Measurements from ENCODE around the gene FBXO38. TPM values are rescaled to one million over a fixed set of nuclear protein-coding genes. Genes with fewer than 3 reads are reported as not detected.

The FBXO38 gene
- total RNA-seq, 4 donors from 2014 or later = 70.0 to 182 (median 79.3) TPM

DNA sequence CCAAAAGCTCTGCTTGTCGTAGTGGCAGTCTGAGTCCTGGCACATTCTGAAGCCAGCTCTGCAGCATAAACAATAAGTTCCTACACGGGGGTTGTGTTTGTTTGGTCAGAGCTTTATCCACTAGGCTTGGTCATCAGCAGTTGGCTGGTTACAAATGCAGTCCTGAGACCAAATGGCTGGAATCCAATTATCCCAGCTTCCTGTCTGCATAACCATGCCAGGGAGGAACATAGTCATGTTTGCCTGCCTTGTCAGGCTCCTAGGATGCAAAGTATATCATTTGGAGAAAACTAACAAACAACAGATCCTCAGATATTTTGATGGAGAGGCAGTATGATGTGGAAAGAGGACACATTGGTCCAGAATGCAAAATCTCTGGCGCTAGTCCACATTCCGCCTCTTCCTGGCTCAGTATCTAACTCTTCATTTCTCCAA lies 85.8 kb downstream of the FBXO38 start:
- 46 to 57% methylated on average over 4 of the region's 4 CpGs for WGBS, 2 donors (ENCODE audit: low coverage in 1 of 2)
- H3K27me3 ChIP-seq = no peaks in the 10 kb centered on the region
- intact Hi-C loops (cut with DNase I; ENCODE audit: low total_unique reads) = no loop called here
- H3K4me3 ChIP-seq = no peak overlapping the region
- H3K36me3 ChIP-seq = no peaks in the 10 kb centered on the region
- no peak for DNase-seq
- no peaks in the 10 kb centered on the region for H3K9me3 ChIP-seq
- H3K4me1 ChIP-seq = peaks cover 0 to 14% (median 4%) of the 10 kb centered on the region in 4 donors
- TF ChIP-seq EP300 (IDR thresholded peaks at IDR 0.05; ENCODE audit: low read depth) = no peak
- TF ChIP-seq, protein P1, sequence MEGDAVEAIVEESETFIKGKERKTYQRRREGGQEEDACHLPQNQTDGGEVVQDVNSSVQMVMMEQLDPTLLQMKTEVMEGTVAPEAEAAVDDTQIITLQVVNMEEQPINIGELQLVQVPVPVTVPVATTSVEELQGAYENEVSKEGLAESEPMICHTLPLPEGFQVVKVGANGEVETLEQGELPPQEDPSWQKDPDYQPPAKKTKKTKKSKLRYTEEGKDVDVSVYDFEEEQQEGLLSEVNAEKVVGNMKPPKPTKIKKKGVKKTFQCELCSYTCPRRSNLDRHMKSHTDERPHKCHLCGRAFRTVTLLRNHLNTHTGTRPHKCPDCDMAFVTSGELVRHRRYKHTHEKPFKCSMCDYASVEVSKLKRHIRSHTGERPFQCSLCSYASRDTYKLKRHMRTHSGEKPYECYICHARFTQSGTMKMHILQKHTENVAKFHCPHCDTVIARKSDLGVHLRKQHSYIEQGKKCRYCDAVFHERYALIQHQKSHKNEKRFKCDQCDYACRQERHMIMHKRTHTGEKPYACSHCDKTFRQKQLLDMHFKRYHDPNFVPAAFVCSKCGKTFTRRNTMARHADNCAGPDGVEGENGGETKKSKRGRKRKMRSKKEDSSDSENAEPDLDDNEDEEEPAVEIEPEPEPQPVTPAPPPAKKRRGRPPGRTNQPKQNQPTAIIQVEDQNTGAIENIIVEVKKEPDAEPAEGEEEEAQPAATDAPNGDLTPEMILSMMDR (IDR thresholded peaks at IDR 0.05) = no peak
- no peak for TF ChIP-seq POLR2A (IDR thresholded peaks at IDR 0.05)
- no peak for TF ChIP-seq POLR2AphosphoS5 (IDR thresholded peaks at IDR 0.05)
- H3K27ac ChIP-seq = peak overlapping the region in 1 of 4 donors; percentile 45
- in situ Hi-C loops (cut with MboI; ENCODE audit: low pct_ligation_motif_present in 1 of 4, low pct_unique_long_range_greater_than_20kb in 1 of 4, low sequenced_read_pairs in 3 of 4) = no loop called here

DNA sequence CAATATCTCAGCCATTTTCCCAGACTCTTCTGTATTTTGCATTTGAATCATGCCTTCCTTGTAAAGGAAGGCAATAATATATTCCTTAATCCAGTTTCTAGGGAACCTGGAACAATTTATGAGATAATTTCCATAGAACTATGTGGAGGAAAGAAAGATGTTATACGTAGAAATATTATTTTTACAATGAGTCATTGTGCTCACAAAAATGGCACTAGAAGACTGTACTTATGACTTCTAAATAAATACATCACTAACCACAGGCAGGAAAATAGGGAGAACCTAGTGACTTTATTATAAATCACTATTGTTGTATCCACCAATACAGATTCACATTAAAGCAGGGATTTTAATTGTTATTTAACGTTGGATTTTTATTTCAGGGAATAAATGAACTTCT lies 87.6 kb downstream of the FBXO38 start:
- TF ChIP-seq, protein P1 (IDR thresholded peaks at IDR 0.05) = no peak
- TF ChIP-seq POLR2AphosphoS5 (IDR thresholded peaks at IDR 0.05) (no peak), POLR2A (IDR thresholded peaks at IDR 0.05) (no peak), EP300 (IDR thresholded peaks at IDR 0.05; ENCODE audit: low read depth) (no peak)
- in situ Hi-C loops (cut with MboI; ENCODE audit: low pct_ligation_motif_present in 1 of 4, low pct_unique_long_range_greater_than_20kb in 1 of 4, low sequenced_read_pairs in 3 of 4) = no loop called here
- 84 to 85% methylated on average over 2 of the region's 2 CpGs for WGBS, 2 donors (ENCODE audit: low coverage in 1 of 2)

DNA sequence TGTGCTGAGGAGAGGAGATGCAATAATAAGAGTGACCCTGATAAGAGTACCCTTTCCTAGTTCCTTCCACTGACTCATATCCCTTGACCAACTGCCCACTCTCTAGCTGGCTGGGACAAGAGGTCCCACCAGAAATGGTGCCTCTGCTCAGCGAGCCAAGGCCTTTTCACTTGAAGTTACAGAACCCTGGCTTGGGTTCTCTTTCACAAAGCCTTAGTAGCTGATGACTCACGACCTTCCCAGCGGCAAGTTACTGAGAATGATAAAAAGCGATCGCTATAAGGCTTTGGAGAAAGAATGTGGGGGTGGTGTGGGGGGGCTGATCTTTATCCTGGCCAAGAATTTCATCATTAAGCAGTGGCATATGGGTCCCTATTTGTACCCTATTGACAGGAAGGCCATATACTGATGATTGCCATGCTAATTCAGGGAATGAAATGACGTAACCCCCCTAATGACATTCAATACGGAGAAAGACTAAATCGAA lies 90.3 kb downstream of the FBXO38 start:
- Histone ChIP-seq H3K4me1 (peaks cover 0 to 2% (median 0%) of the 10 kb centered on the region in 4 donors), H3K36me3 (no peaks in the 10 kb centered on the region), H3K9me3 (no peaks in the 10 kb centered on the region), H3K4me3 (no peak overlapping the region), H3K27ac (no peak overlapping the region), H3K27me3 (no peaks in the 10 kb centered on the region)
- WGBS, 2 donors (ENCODE audit: low coverage in 1 of 2) = 94 to 95% methylated on average over 4 to 8 of the region's 8 CpGs
- intact Hi-C loops (cut with DNase I; ENCODE audit: low total_unique reads) (no loop called here), in situ Hi-C loops (cut with MboI; ENCODE audit: low pct_ligation_motif_present in 1 of 4, low pct_unique_long_range_greater_than_20kb in 1 of 4, low sequenced_read_pairs in 3 of 4) (no loop called here)
- TF ChIP-seq, protein P1 (IDR thresholded peaks at IDR 0.05) = no peak
- no peak for TF ChIP-seq EP300 (IDR thresholded peaks at IDR 0.05; ENCODE audit: low read depth)
- DNase-seq = no peak

More for the DNA sequence above, 87.6 kb downstream of the FBXO38 start:
- Histone ChIP-seq H3K4me1 (peaks cover 0 to 4% (median 0%) of the 10 kb centered on the region in 4 donors), H3K9me3 (no peaks in the 10 kb centered on the region), H3K27ac (no peak overlapping the region), H3K36me3 (no peaks in the 10 kb centered on the region), H3K27me3 (no peaks in the 10 kb centered on the region), H3K4me3 (no peak overlapping the region)
- DNase-seq = no peak
- intact Hi-C loops (cut with DNase I; ENCODE audit: low total_unique reads) = no loop called here

DNA sequence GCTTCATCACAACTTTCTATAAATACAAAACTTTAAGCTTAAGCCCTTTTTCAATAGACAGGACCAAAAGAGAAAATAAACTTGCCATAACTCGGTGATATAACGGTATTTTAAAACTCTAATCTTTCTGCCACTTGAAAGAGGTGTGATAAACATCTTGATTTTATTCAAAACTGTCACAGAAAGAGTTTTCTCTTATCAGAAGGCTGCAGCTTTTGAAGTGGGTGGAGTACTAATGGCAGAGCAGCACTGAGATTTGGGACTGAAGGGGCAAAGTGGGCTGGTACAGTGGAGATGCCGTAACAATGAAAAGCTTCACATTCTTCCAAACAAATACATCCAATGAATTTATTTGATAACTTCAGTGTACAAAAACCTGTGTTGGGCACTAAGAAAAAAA lies 92.5 kb downstream of the FBXO38 start:
- 90 to 96% methylated on average over 3 of the region's 3 CpGs for WGBS, 2 donors (ENCODE audit: low coverage in 1 of 2)
- intact Hi-C loops (cut with DNase I; ENCODE audit: low total_unique reads) = no loop called here
- in situ Hi-C loops (cut with MboI; ENCODE audit: low pct_ligation_motif_present in 1 of 4, low pct_unique_long_range_greater_than_20kb in 1 of 4, low sequenced_read_pairs in 3 of 4) = no loop called here
- DNase-seq = no peak
- H3K4me1 ChIP-seq = no peaks in the 10 kb centered on the region
- H3K36me3 ChIP-seq = no peaks in the 10 kb centered on the region
- no peaks in the 10 kb centered on the region for H3K27me3 ChIP-seq
- H3K9me3 ChIP-seq = no peaks in the 10 kb centered on the region
- no peak for TF ChIP-seq POLR2AphosphoS5 (IDR thresholded peaks at IDR 0.05)
- no peak overlapping the region for H3K27ac ChIP-seq
- H3K4me3 ChIP-seq = no peak overlapping the region

DNA sequence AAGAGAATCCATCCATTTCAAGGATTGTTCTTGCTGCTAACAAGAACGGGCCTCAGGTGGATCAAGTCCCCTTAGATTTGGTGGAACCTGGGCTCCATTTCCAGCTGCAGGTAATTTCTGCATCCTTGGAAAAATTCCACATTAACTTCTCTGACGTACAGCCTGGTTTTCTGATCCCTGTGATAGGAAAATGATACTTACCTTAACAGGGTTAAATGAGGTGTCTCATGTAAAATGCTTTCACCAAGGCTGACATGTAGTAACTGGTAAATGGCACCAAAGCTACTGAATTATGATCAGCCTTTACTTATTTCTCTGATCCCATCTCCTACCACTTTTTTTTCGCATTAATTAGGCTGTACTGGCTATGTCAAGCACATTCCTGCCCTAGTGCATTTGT lies 93.7 kb downstream of the FBXO38 start:
- WGBS, 2 donors (ENCODE audit: low coverage in 1 of 2) = 80 to 85% methylated on average over 3 of the region's 3 CpGs
- H3K27me3 ChIP-seq = no peaks in the 10 kb centered on the region
- no peak for TF ChIP-seq EP300 (IDR thresholded peaks at IDR 0.05; ENCODE audit: low read depth)
- no peak for TF ChIP-seq POLR2AphosphoS5 (IDR thresholded peaks at IDR 0.05)
- TF ChIP-seq POLR2A (IDR thresholded peaks at IDR 0.05) = no peak
- TF ChIP-seq, protein P1 (IDR thresholded peaks at IDR 0.05) = no peak
- H3K36me3 ChIP-seq = no peaks in the 10 kb centered on the region
- H3K27ac ChIP-seq = no peak overlapping the region
- no peak for DNase-seq
- H3K4me1 ChIP-seq = no peaks in the 10 kb centered on the region
- no peak overlapping the region for H3K4me3 ChIP-seq
- H3K9me3 ChIP-seq = no peaks in the 10 kb centered on the region
- intact Hi-C loops (cut with DNase I; ENCODE audit: low total_unique reads) = no loop called here
- in situ Hi-C loops (cut with MboI; ENCODE audit: low pct_ligation_motif_present in 1 of 4, low pct_unique_long_range_greater_than_20kb in 1 of 4, low sequenced_read_pairs in 3 of 4) = no loop called here
